ENCODE measurements around the gene LAMTOR5. TPM values are rescaled to one million over a fixed set of nuclear protein-coding genes. Genes with fewer than 3 reads are reported as not detected.

Gene LAMTOR5
- total RNA-seq, 1 experiment from 2014 or later, result 119 TPM

DNA sequence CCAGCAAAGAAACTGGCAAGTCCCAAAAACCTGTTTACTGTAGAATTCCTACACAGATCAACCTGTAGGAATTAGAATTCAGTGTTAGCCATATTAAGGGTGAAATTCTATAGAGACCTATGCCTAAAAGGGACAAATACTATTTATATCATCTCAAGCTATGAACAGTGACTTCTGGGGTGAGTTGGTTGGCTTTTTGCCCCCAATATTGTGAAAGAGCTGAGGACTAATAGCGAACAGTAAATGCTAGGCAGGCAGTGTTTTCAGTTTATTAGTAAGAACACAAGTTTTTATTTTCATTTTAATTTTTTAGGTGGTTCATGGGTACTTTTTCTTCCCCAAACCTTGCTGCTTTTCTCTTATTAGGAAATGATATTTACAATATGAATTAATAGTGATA lies 32.0 kb downstream of the LAMTOR5 start:
- DNase-seq (ENCODE audit: low read depth, low spot score) (no peak), ATAC-seq (no peak)
- no peak overlapping the region for H3K4me3 ChIP-seq (ENCODE audit: low read depth in 2 of 2, low read length in 2 of 2)
- ChIA-PET CTCF (no interaction called here), POLR2A (no interaction called here)
- H3K27ac ChIP-seq (ENCODE audit: low read length), result no peak overlapping the region
- intact Hi-C loops (cut with micrococcal nuclease; ENCODE audit: unreplicated experiment), result no loop called here
- H3K9me3 ChIP-seq (ENCODE audit: control insufficient read depth, insufficient read depth, low read depth, low read length), result no peaks in the 10 kb centered on the region
- TF ChIP-seq, protein P1, sequence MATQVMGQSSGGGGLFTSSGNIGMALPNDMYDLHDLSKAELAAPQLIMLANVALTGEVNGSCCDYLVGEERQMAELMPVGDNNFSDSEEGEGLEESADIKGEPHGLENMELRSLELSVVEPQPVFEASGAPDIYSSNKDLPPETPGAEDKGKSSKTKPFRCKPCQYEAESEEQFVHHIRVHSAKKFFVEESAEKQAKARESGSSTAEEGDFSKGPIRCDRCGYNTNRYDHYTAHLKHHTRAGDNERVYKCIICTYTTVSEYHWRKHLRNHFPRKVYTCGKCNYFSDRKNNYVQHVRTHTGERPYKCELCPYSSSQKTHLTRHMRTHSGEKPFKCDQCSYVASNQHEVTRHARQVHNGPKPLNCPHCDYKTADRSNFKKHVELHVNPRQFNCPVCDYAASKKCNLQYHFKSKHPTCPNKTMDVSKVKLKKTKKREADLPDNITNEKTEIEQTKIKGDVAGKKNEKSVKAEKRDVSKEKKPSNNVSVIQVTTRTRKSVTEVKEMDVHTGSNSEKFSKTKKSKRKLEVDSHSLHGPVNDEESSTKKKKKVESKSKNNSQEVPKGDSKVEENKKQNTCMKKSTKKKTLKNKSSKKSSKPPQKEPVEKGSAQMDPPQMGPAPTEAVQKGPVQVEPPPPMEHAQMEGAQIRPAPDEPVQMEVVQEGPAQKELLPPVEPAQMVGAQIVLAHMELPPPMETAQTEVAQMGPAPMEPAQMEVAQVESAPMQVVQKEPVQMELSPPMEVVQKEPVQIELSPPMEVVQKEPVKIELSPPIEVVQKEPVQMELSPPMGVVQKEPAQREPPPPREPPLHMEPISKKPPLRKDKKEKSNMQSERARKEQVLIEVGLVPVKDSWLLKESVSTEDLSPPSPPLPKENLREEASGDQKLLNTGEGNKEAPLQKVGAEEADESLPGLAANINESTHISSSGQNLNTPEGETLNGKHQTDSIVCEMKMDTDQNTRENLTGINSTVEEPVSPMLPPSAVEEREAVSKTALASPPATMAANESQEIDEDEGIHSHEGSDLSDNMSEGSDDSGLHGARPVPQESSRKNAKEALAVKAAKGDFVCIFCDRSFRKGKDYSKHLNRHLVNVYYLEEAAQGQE (IDR thresholded peaks at IDR 0.05; ENCODE audit: insufficient read depth in 1 of 2, low read depth in 2 of 2, low read length in 1 of 2), result no peak
- TF ChIP-seq, protein P2, sequence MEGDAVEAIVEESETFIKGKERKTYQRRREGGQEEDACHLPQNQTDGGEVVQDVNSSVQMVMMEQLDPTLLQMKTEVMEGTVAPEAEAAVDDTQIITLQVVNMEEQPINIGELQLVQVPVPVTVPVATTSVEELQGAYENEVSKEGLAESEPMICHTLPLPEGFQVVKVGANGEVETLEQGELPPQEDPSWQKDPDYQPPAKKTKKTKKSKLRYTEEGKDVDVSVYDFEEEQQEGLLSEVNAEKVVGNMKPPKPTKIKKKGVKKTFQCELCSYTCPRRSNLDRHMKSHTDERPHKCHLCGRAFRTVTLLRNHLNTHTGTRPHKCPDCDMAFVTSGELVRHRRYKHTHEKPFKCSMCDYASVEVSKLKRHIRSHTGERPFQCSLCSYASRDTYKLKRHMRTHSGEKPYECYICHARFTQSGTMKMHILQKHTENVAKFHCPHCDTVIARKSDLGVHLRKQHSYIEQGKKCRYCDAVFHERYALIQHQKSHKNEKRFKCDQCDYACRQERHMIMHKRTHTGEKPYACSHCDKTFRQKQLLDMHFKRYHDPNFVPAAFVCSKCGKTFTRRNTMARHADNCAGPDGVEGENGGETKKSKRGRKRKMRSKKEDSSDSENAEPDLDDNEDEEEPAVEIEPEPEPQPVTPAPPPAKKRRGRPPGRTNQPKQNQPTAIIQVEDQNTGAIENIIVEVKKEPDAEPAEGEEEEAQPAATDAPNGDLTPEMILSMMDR (IDR thresholded peaks at IDR 0.05), result no peak
- no peak for TF ChIP-seq SIN3A (IDR thresholded peaks at IDR 0.05; ENCODE audit: borderline replicate concordance, insufficient read depth, low read depth, low read length)
- TF ChIP-seq TCF7L2 (IDR thresholded peaks at IDR 0.05; ENCODE audit: low read depth, low read length), result no peak
- no peak for TF ChIP-seq POLR2AphosphoS5 (IDR thresholded peaks at IDR 0.05; ENCODE audit: low read depth, low read length)
- H3K4me1 ChIP-seq (ENCODE audit: control insufficient read depth, insufficient read depth, low read length), result no peaks in the 10 kb centered on the region
- H3K27me3 ChIP-seq (ENCODE audit: control insufficient read depth, insufficient read depth, low read length), result no peaks in the 10 kb centered on the region
- H3K36me3 ChIP-seq (ENCODE audit: control insufficient read depth, insufficient read depth, low read length), result peaks cover 8% of the 10 kb centered on the region
- in situ Hi-C loops (cut with HindIII; ENCODE audit: low pct_unique_long_range_greater_than_20kb, low sequenced_read_pairs), result no loop called here
- BruUV-seq (replicated peaks), result no TSS peak

DNA sequence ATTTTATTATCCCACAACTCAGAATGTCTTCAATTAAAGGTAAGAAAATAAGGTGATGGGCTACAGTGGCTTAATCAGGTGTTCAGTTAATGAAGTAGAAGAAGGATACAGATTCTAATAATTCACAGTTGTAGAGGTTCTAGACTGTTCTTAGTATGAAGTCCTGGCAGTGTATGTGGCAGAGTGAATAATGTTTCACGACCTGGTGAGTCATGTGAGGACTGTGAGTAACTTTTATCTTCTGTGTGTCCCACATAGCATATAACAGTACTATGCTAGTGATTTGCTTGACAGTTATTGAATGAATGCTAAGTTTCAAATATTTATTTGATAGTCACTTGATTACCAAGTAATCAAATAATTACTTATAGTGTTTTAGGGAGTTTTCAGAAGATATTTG lies 36.7 kb downstream of the LAMTOR5 start:
- in situ Hi-C loops (cut with HindIII; ENCODE audit: low pct_unique_long_range_greater_than_20kb, low sequenced_read_pairs), result no loop called here
- Histone ChIP-seq H3K27me3 (ENCODE audit: control insufficient read depth, insufficient read depth, low read length) (no peaks in the 10 kb centered on the region), H3K4me3 (ENCODE audit: low read depth in 2 of 2, low read length in 2 of 2) (no peak overlapping the region), H3K27ac (ENCODE audit: low read length) (no peak overlapping the region), H3K36me3 (ENCODE audit: control insufficient read depth, insufficient read depth, low read length) (peaks cover 3% of the 10 kb centered on the region), H3K9me3 (ENCODE audit: control insufficient read depth, insufficient read depth, low read depth, low read length) (no peaks in the 10 kb centered on the region), H3K4me1 (ENCODE audit: control insufficient read depth, insufficient read depth, low read length) (no peaks in the 10 kb centered on the region)
- ATAC-seq (no peak), DNase-seq (ENCODE audit: low read depth, low spot score) (peak; percentile 30)
- CTCF ChIA-PET, result no interaction called here
- intact Hi-C loops (cut with micrococcal nuclease; ENCODE audit: unreplicated experiment), result no loop called here
- no peak for TF ChIP-seq TCF7L2 (IDR thresholded peaks at IDR 0.05; ENCODE audit: low read depth, low read length)
- no peak for TF ChIP-seq POLR2AphosphoS5 (IDR thresholded peaks at IDR 0.05; ENCODE audit: low read depth, low read length)
- no peak for TF ChIP-seq SIN3A (IDR thresholded peaks at IDR 0.05; ENCODE audit: borderline replicate concordance, insufficient read depth, low read depth, low read length)
- POLR2A ChIA-PET, result no interaction called here
- no TSS peak for BruUV-seq (replicated peaks)

DNA sequence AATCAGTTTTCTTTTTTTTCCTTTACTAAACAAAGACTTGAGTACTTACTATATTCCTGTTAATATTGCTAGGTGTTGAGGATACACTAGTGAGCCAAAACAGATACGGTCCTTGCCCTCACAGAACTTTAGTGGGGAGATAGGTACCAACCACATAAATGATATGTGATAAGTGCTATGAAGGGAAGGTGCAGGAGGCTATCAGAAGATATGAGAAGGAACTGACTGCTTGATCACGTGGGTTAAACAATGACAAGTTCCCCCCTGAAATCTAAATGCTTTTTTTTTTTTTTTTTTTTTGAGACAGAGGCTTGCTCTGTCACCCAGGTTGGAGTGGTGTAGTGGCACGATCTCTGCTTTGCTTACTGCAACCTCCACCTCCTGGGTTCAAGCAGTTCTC lies 43.3 kb downstream of the LAMTOR5 start:
- Histone ChIP-seq H3K27ac (ENCODE audit: low read length) (no peak overlapping the region), H3K36me3 (ENCODE audit: control insufficient read depth, insufficient read depth, low read length) (peaks cover 7% of the 10 kb centered on the region; the same call in 1 of the 2 replicates), H3K4me1 (ENCODE audit: control insufficient read depth, insufficient read depth, low read length) (no peaks in the 10 kb centered on the region), H3K27me3 (ENCODE audit: control insufficient read depth, insufficient read depth, low read length) (no peaks in the 10 kb centered on the region), H3K9me3 (ENCODE audit: control insufficient read depth, insufficient read depth, low read depth, low read length) (no peaks in the 10 kb centered on the region), H3K4me3 (ENCODE audit: low read depth in 2 of 2, low read length in 2 of 2) (no peak overlapping the region)
- ATAC-seq (no peak), DNase-seq (ENCODE audit: low read depth, low spot score) (no peak)
- in situ Hi-C loops (cut with HindIII; ENCODE audit: low pct_unique_long_range_greater_than_20kb, low sequenced_read_pairs) (no loop called here), intact Hi-C loops (cut with micrococcal nuclease; ENCODE audit: unreplicated experiment) (no loop called here)
- ChIA-PET CTCF (no interaction called here), POLR2A (no interaction called here)
- BruUV-seq (replicated peaks), result no TSS peak
- no peak for TF ChIP-seq TCF7L2 (IDR thresholded peaks at IDR 0.05; ENCODE audit: low read depth, low read length)
- TF ChIP-seq, protein P1 (IDR thresholded peaks at IDR 0.05; ENCODE audit: insufficient read depth in 1 of 2, low read depth in 2 of 2, low read length in 1 of 2), result no peak
- TF ChIP-seq, protein P2 (IDR thresholded peaks at IDR 0.05), result no peak
- TF ChIP-seq SIN3A (IDR thresholded peaks at IDR 0.05; ENCODE audit: borderline replicate concordance, insufficient read depth, low read depth, low read length), result no peak
- no peak for TF ChIP-seq POLR2AphosphoS5 (IDR thresholded peaks at IDR 0.05; ENCODE audit: low read depth, low read length)
